ENCODE measurements around the gene SMG6. TPM values are rescaled to one million over a fixed set of nuclear protein-coding genes. Genes with fewer than 3 reads are reported as not detected.
A peak's percentile ranks its signal among the peaks of the same experiment; 100 is the strongest.

SMG6 gene
- total and polyA plus RNA-seq, 8 donors = 27.7 to 42.2 (median 38.5) TPM

GRCh38 chr17:2197271-2197670 lies 106.3 kb downstream of the SMG6 start:
- no peak for ATAC-seq
- TF ChIP-seq CTCF (IDR thresholded peaks at IDR 0.05) = no peak
- H3K9me3 ChIP-seq = no peaks in the 10 kb centered on the region
- no peaks in the 10 kb centered on the region for H3K36me3 ChIP-seq
- intact Hi-C loops (cut with DNase I) = no loop called here
- H3K27ac ChIP-seq = no peak overlapping the region
- no peaks in the 10 kb centered on the region for H3K27me3 ChIP-seq
- peaks cover 10 to 12% of the 10 kb centered on the region in 2 donors for H3K4me1 ChIP-seq
- no peak overlapping the region for H3K4me3 ChIP-seq
- no peak for DNase-seq

- no peak overlapping the region for H3K4me3 ChIP-seq
- TF ChIP-seq CTCF (IDR thresholded peaks at IDR 0.05) = no peak
- intact Hi-C loops (cut with DNase I) = no loop called here
- H3K9me3 ChIP-seq = no peaks in the 10 kb centered on the region
- peaks cover 17 to 26% of the 10 kb centered on the region in 2 donors for H3K4me1 ChIP-seq
- H3K27ac ChIP-seq = no peak overlapping the region
- H3K27me3 ChIP-seq = no peaks in the 10 kb centered on the region
- ATAC-seq (peak; percentile 74), DNase-seq (no peak)
- H3K36me3 ChIP-seq = no peaks in the 10 kb centered on the region
Measured at GRCh38 chr17:2195729-2196128, 107.9 kb downstream of the SMG6 start.

DNA sequence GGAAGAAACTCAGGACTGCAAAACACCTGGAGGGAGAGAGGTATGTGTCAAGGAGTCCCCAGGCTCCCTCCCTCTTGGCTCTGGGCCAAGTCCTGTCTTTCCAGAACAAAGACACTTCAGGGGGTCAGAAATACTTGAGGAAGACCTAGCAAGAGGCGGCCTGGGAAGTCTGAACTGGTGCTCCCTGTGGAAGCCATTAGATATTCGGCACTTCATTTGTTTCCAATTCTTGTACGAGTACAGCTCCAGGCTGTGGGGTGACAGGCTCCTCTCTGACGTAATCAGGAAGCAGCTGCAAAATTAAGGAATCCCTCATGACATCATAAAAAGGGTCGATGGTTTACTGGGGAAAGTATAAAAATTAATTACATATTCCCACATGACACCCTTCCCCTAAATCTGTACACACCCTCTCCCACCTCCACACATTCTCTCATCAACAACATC lies 108.7 kb downstream of the SMG6 start:
- no peak overlapping the region for H3K4me3 ChIP-seq
- H3K4me1 ChIP-seq = peaks cover 21 to 32% of the 10 kb centered on the region in 2 donors
- TF ChIP-seq CTCF (IDR thresholded peaks at IDR 0.05) = no peak
- no peaks in the 10 kb centered on the region for H3K9me3 ChIP-seq
- H3K27me3 ChIP-seq = no peaks in the 10 kb centered on the region
- H3K36me3 ChIP-seq = no peaks in the 10 kb centered on the region
- intact Hi-C loops (cut with DNase I) = no loop called here
- ATAC-seq (no peak), DNase-seq (no peak)
- no peak overlapping the region for H3K27ac ChIP-seq

DNA sequence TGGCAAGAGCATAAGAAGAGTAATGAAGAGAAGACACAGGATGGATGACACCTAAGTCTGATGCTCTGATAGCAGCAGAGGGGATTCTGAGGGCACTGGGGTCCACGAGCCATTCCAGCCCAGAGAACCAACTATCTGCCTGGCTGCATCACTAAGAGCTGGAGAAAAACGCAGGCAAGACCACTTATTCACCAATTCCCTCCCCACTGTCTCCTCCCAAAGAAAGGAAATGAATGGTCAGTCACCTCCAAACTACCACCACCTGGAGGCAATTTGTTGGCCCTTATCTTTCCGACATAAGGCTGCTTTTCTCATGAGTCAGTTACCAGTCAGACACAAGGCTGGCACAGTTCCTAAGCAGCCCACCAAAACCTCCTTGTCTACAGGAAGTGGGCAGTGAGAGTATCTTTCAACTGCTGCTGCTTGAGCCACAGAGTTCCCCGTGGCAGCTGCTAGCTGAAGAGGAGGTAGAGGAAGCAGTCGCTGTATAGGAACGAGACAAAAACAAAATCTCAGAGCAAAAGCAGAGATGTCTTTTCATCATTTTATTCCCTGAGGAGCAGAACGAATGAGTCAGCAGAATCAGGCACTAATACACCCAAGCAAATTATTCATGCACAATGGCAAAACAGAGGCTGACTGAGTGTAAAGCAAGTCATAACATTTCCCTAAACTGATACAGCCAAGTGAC lies 111.1 kb downstream of the SMG6 start:
- H3K9me3 ChIP-seq = no peaks in the 10 kb centered on the region
- DNase-seq = no peak
- no peak for TF ChIP-seq CTCF (IDR thresholded peaks at IDR 0.05)
- H3K36me3 ChIP-seq = peaks cover 0 to 6% of the 10 kb centered on the region in 2 donors
- intact Hi-C loops (cut with DNase I) = no loop called here
- peak overlapping the region; percentile 27 to 67 for H3K27ac ChIP-seq
- H3K4me1 ChIP-seq = peaks cover 29 to 42% of the 10 kb centered on the region in 2 donors
- peak; percentile 26 for ATAC-seq
- H3K27me3 ChIP-seq = no peaks in the 10 kb centered on the region
- H3K4me3 ChIP-seq = no peak overlapping the region

- Histone ChIP-seq H3K4me1 (peaks cover 29 to 42% of the 10 kb centered on the region in 2 donors), H3K9me3 (no peaks in the 10 kb centered on the region), H3K36me3 (peaks cover 0 to 10% of the 10 kb centered on the region in 2 donors), H3K27me3 (no peaks in the 10 kb centered on the region), H3K4me3 (no peak overlapping the region), H3K27ac (peak overlapping the region; percentile 27 to 67)
- intact Hi-C loops (cut with DNase I) = no loop called here
- TF ChIP-seq CTCF (IDR thresholded peaks at IDR 0.05) = no peak
- DNase-seq = peak in 1 of 4 donors; percentile 80
- ATAC-seq = no peak
Measured at GRCh38 chr17:2191785-2192184, 111.8 kb downstream of the SMG6 start.

Data from left lung (tissue), 10 donors.